Ramos (cell line): ENCODE results near the gene CTRB1.

Experiments
- in situ Hi-C: fragments of 300-500 bp; cut with MboI; formaldehyde crosslinking; loops from one replicate; pipeline ENCODE4 v1.14.3; 2022; ENCODE audit warnings: low sequenced_read_pairs; ENCODE audit not compliant: unreplicated experiment

The CTRB1 gene

GRCh38 chr16:75223129-75223528 is 4.3 kb downstream of the CTRB1 start:
- in situ Hi-C loops: loop anchor here (25.0 kb wide), 1 partner anchor 539 kb away; no protein-coding TSS in a partner anchor

GRCh38 chr16:75224306-75225082 is 5.7 kb downstream of the CTRB1 start:
- in situ Hi-C loops: loop anchor here (25.0 kb wide), 1 partner anchor 538 kb away; no protein-coding TSS in a partner anchor

GRCh38 chr16:75225092-75225491 is 6.3 kb downstream of the CTRB1 start:
- in situ Hi-C loops: no loop called here

GRCh38 chr16:75225678-75226515 is 7.1 kb downstream of the CTRB1 start:
- in situ Hi-C loops: no loop called here

- in situ Hi-C loops: no loop called here
Observed at GRCh38 chr16:75226550-75227360, 8.0 kb downstream of the CTRB1 start.

- in situ Hi-C loops: no loop called here
Observed at GRCh38 chr16:75227361-75228142, 8.8 kb downstream of the CTRB1 start.

GRCh38 chr16:75228143-75228976 is 9.6 kb downstream of the CTRB1 start:
- in situ Hi-C loops: no loop called here

GRCh38 chr16:75229172-75230031 is 10.6 kb downstream of the CTRB1 start:
- in situ Hi-C loops: loop anchor here (10.0 kb wide), 1 partner anchor 155 kb away; no protein-coding TSS in a partner anchor

- in situ Hi-C loops: loop anchor here (10.0 kb wide), 1 partner anchor 154 kb away; no protein-coding TSS in a partner anchor
Observed at GRCh38 chr16:75230471-75231110, 11.8 kb downstream of the CTRB1 start.

GRCh38 chr16:75231570-75231969 is 12.8 kb downstream of the CTRB1 start:
- in situ Hi-C loops: loop anchor here (10.0 kb wide), 1 partner anchor 153 kb away; no protein-coding TSS in a partner anchor

- in situ Hi-C loops: loop anchor here (10.0 kb wide), 1 partner anchor 151 kb away; no protein-coding TSS in a partner anchor
Observed at GRCh38 chr16:75233611-75233938, 14.8 kb downstream of the CTRB1 start.

GRCh38 chr16:75234856-75235696 is 16.3 kb downstream of the CTRB1 start:
- in situ Hi-C loops: loop anchor here (10.0 kb wide), 1 partner anchor 150 kb away; no protein-coding TSS in a partner anchor

- in situ Hi-C loops: loop anchor here (10.0 kb wide), 1 partner anchor 149 kb away; no protein-coding TSS in a partner anchor
Observed at GRCh38 chr16:75235721-75236193, 17.0 kb downstream of the CTRB1 start.

GRCh38 chr16:75236232-75236631 is 17.4 kb downstream of the CTRB1 start:
- in situ Hi-C loops: loop anchor here (10.0 kb wide), 1 partner anchor 149 kb away; no protein-coding TSS in a partner anchor

- in situ Hi-C loops: loop anchor here (10.0 kb wide), 1 partner anchor 148 kb away; no protein-coding TSS in a partner anchor
Observed at GRCh38 chr16:75236736-75237397, 18.1 kb downstream of the CTRB1 start.
